Activated naive CD8-positive, alpha-beta T cell treated with anti-CD3 and anti-CD28 coated beads, Interleukin-2, amount 50 U/mL, for 16 hours (primary cell): ENCODE measurements around the gene HSD17B8.

Experiments
- DNase-seq: peaks from one replicate; pipeline ENCODE4 v3.0.0-alpha.2; 2020; ENCODE audit warnings: low read depth, low spot score

HSD17B8 gene

GRCh38 chr6:33171016-33171879 lies 33.2 kb upstream of the HSD17B8 start:
- no peak for DNase-seq

GRCh38 chr6:33171880-33172687 lies 32.4 kb upstream of the HSD17B8 start:
- no peak for DNase-seq

- DNase-seq, result no peak
Observed at GRCh38 chr6:33172688-33173534, 31.5 kb upstream of the HSD17B8 start.

GRCh38 chr6:33173535-33174180 lies 30.8 kb upstream of the HSD17B8 start:
- DNase-seq, result no peak

- no peak for DNase-seq
Observed at GRCh38 chr6:33174784-33175183, 29.7 kb upstream of the HSD17B8 start.

GRCh38 chr6:33175436-33176069 lies 28.9 kb upstream of the HSD17B8 start:
- DNase-seq, result no peak

GRCh38 chr6:33176906-33177305 lies 27.5 kb upstream of the HSD17B8 start:
- no peak for DNase-seq

GRCh38 chr6:33177552-33178446 lies 26.7 kb upstream of the HSD17B8 start:
- DNase-seq, result no peak

GRCh38 chr6:33178755-33179475 lies 25.5 kb upstream of the HSD17B8 start:
- no peak for DNase-seq

GRCh38 chr6:33181141-33181540 lies 23.3 kb upstream of the HSD17B8 start:
- DNase-seq, result no peak

- no peak for DNase-seq
Observed at GRCh38 chr6:33183071-33183683, 21.3 kb upstream of the HSD17B8 start.

- no peak for DNase-seq
Observed at GRCh38 chr6:33185190-33185589, 19.3 kb upstream of the HSD17B8 start.

GRCh38 chr6:33185654-33186187 lies 18.7 kb upstream of the HSD17B8 start:
- DNase-seq, result no peak

- DNase-seq, result no peak
Observed at GRCh38 chr6:33187809-33188208, 16.6 kb upstream of the HSD17B8 start.

GRCh38 chr6:33189164-33189563 lies 15.3 kb upstream of the HSD17B8 start:
- DNase-seq, result no peak

- DNase-seq, result no peak
Observed at GRCh38 chr6:33189625-33190448, 14.6 kb upstream of the HSD17B8 start.

GRCh38 chr6:33190504-33191107 lies 13.8 kb upstream of the HSD17B8 start:
- DNase-seq, result no peak
